GM23248 (cell line): ENCODE data around the gene RBM47. TPM values are rescaled to one million over a fixed set of nuclear protein-coding genes. Genes with fewer than 3 reads are reported as not detected.

Source experiments
- DNase-seq: peaks from one replicate; pipeline ENCODE4 v3.0.0-alpha.2; 2015
- H2AFZ ChIP-seq: fragments of 200-600 bp; sonication (generic); 2 replicates; pipeline ENCODE4 v1.6.1; 2016; ENCODE audit warnings: antibody characterized with exemption
- H3F3A ChIP-seq: fragments of 200-600 bp; sonication (generic); 2 replicates; pipeline ENCODE4 v1.6.1; 2016; ENCODE audit warnings: mild to moderate bottlenecking, antibody characterized with exemption, mixed run types; ENCODE audit not compliant: insufficient read depth
- H3K27ac ChIP-seq: fragments of 200-600 bp; sonication (generic); 2 replicates; pipeline ENCODE4 v1.5.1; 2016; ENCODE audit warnings: mild to moderate bottlenecking
- H3K27me3 ChIP-seq: fragments of 200-600 bp; sonication (generic); replicated peaks from 2 replicates; pipeline ENCODE4 v1.6.1; 2016; ENCODE audit warnings: mild to moderate bottlenecking; ENCODE audit not compliant: insufficient read depth
- H3K36me3 ChIP-seq: fragments of 200-600 bp; sonication (generic); 2 replicates; pipeline ENCODE4 v1.6.1; 2016; ENCODE audit warnings: low read depth, mild to moderate bottlenecking
- H3K4me1 ChIP-seq: fragments of 200-600 bp; sonication (generic); 2 replicates; pipeline ENCODE4 v1.6.1; 2016; ENCODE audit warnings: mild to moderate bottlenecking; ENCODE audit not compliant: insufficient read depth
- H3K4me2 ChIP-seq: fragments of 200-600 bp; sonication (generic); one replicate; pipeline ENCODE4 v1.6.1; 2016; ENCODE audit warnings: mild to moderate bottlenecking; ENCODE audit not compliant: unreplicated experiment
- H3K4me3 ChIP-seq: fragments of 200-600 bp; sonication (generic); 2 replicates; pipeline ENCODE4 v1.5.1; 2016; ENCODE audit warnings: mild to moderate bottlenecking
- H3K79me2 ChIP-seq: fragments of 200-600 bp; sonication (generic); 2 replicates; pipeline ENCODE4 v1.6.1; 2016; ENCODE audit warnings: mild to moderate bottlenecking; ENCODE audit not compliant: insufficient read depth
- H3K9ac ChIP-seq: fragments of 200-600 bp; sonication (generic); 2 replicates; pipeline ENCODE4 v1.6.1; 2016; ENCODE audit warnings: mild to moderate bottlenecking
- H3K9me2 ChIP-seq: fragments of 200-600 bp; sonication (generic); 2 replicates; pipeline ENCODE4 v1.6.1; 2016; ENCODE audit warnings: mixed run types, mild to moderate bottlenecking, moderate library complexity; ENCODE audit not compliant: insufficient read depth
- H3K9me3 ChIP-seq: fragments of 200-600 bp; sonication (generic); one replicate; pipeline ENCODE4 v1.6.1; 2017; ENCODE audit warnings: low read depth
- H4K20me1 ChIP-seq: fragments of 200-600 bp; sonication (generic); 2 replicates; pipeline ENCODE4 v1.6.0; 2016; ENCODE audit not compliant: insufficient read depth
- EZH2 ChIP-seq: fragments of 200-600 bp; sonication (generic); IDR thresholded peaks from 2 replicates; pipeline ENCODE4 v1.6.1; 2018; ENCODE audit warnings: antibody characterized with exemption, mild to moderate bottlenecking; ENCODE audit not compliant: insufficient read depth, poor library complexity, severe bottlenecking
- EZH2phosphoT487 ChIP-seq: fragments of 200-600 bp; sonication (generic); IDR thresholded peaks from 2 replicates; pipeline ENCODE4 v1.6.1; 2018; ENCODE audit warnings: antibody characterized with exemption, moderate library complexity, mild to moderate bottlenecking, low read depth; ENCODE audit not compliant: insufficient read depth
- WGBS, 2 experiments: methylation state at CpG; one replicate each; pipeline ENCODE4 v1.1.6; 2015 to 2017; ENCODE audit warnings: low lambda C conversion rate in 2 of 2, low coverage in 1 of 2; ENCODE audit errors: missing lambda C conversion rate in 2 of 2; 5-methylcytosine and 5-hydroxymethylcytosine counted together
- in situ Hi-C: fragments of 300-500 bp; cut with MboI; formaldehyde crosslinking; loops from 2 replicates; pipeline ENCODE4 v1.15.0; 2020
- polyA plus RNA-seq: library from polyadenylated mRNA; unstranded; fragments of >200 nt; fragmentation: Nextera tagmentation; extraction: Ambion mirVana; gene quantifications from 2 replicates; pipeline ENCODE4 v1.2.1, GENCODE V29; 2016
- total RNA-seq: library from RNA; depleted of rRNA; stranded (reverse); fragments of >200 nt; shearing (Covaris generic); gene quantifications from 2 replicates; pipeline ENCODE4 v1.2.3, GENCODE V29; 2014; rRNA removed

Gene RBM47
- total RNA-seq, result 1.3 and 2.0 TPM in 2 replicates
- polyA plus RNA-seq, result 0.70 and 0.94 TPM in 2 replicates

- Histone ChIP-seq H3K79me2 (no peaks in the 10 kb centered on the region), H3F3A (peaks cover 7% of the 10 kb centered on the region; the same call in 1 of the 2 replicates), H3K4me1 (no peaks in the 10 kb centered on the region), H3K9me3 (no peaks in the 10 kb centered on the region), H3K9ac (peak within 1 kb of the TSS; percentile 74), H3K4me2 (peak within 1 kb of the TSS; percentile 91), H3K4me3 (peak within 1 kb of the TSS; percentile 79), H3K9me2 (no peaks in the 10 kb centered on the region), H3K36me3 (no peaks in the 10 kb centered on the region), H3K27ac (no peak within 1 kb of the TSS), H2AFZ (peak within 1 kb of the TSS; percentile 84), H3K27me3 (no peaks in the 10 kb centered on the region), H4K20me1 (no peaks in the 10 kb centered on the region)
- no peak for TF ChIP-seq EZH2phosphoT487
- no peak for TF ChIP-seq EZH2
- in situ Hi-C loops, result loop anchor here (25.0 kb wide), 1 partner anchor 108 kb away; the partner anchor contains the start of gene NSUN7
- peak; percentile 76 for DNase-seq
- 11 to 15% methylated on average over 43 to 53 of the region's 53 CpGs for WGBS, 2 experiments
Measured at GRCh38 chr4:40629401-40630334, at the start of gene RBM47. Gene RBM47 (minus strand): TSS chr4:40629864. CDS start chr4:40438893, 190,971 bp downstream.

GRCh38 chr4:40678421-40678820, 48.8 kb upstream of the RBM47 start:
- H3K27me3 ChIP-seq, result no peaks in the 10 kb centered on the region
- H3K4me1 ChIP-seq, result 0 out of 2 replicates have a peak, but pooled peaks cover under 1% of the 10 kb centered on the region
- no peaks in the 10 kb centered on the region for H3K9me2 ChIP-seq
- in situ Hi-C loops, result no loop called here
- no peak overlapping the region for H3K9ac ChIP-seq
- TF ChIP-seq EZH2 (no peak), EZH2phosphoT487 (no peak)
- no peak overlapping the region for H3K4me3 ChIP-seq
- no peak overlapping the region for H3K4me2 ChIP-seq
- no peak overlapping the region for H3K27ac ChIP-seq
- H4K20me1 ChIP-seq, result no peaks in the 10 kb centered on the region
- no peaks in the 10 kb centered on the region for H3K79me2 ChIP-seq
- H3K9me3 ChIP-seq, result no peaks in the 10 kb centered on the region
- no peaks in the 10 kb centered on the region for H3K36me3 ChIP-seq
- H3F3A ChIP-seq, result peaks cover 4% of the 10 kb centered on the region; the same call in 1 of the 2 replicates
- 75% methylated on average over 6 of the region's 6 CpGs for WGBS, 2 experiments
- DNase-seq, result no peak
- H2AFZ ChIP-seq, result no peak overlapping the region

- Histone ChIP-seq H4K20me1 (no peaks in the 10 kb centered on the region), H3K4me2 (no peak overlapping the region), H3K9me3 (no peaks in the 10 kb centered on the region), H3K79me2 (no peaks in the 10 kb centered on the region), H3K9ac (no peak overlapping the region), H3K4me3 (no peak overlapping the region), H3K27ac (no peak overlapping the region), H3F3A (peaks cover 14% of the 10 kb centered on the region), H3K36me3 (no peaks in the 10 kb centered on the region), H2AFZ (no peak overlapping the region), H3K9me2 (no peaks in the 10 kb centered on the region), H3K4me1 (peaks cover 5% of the 10 kb centered on the region; the same call in 1 of the 2 replicates), H3K27me3 (no peaks in the 10 kb centered on the region)
- TF ChIP-seq EZH2phosphoT487 (no peak), EZH2 (no peak)
- WGBS, 2 experiments, result 74 to 78% methylated on average over 6 of the region's 6 CpGs
- DNase-seq, result no peak
- in situ Hi-C loops, result no loop called here
Measured at GRCh38 chr4:40675166-40675565, 45.5 kb upstream of the RBM47 start.

- TF ChIP-seq EZH2phosphoT487 (no peak), EZH2 (no peak)
Measured at GRCh38 chr4:40672528-40673522, 43.2 kb upstream of the RBM47 start.

More at GRCh38 chr4:40672528-40673522, 43.2 kb upstream of the RBM47 start:
- peaks cover 5% of the 10 kb centered on the region; the same call in 1 of the 2 replicates for H3K4me1 ChIP-seq
- no peak overlapping the region for H3K9ac ChIP-seq
- no peak overlapping the region for H3K4me3 ChIP-seq
- no peak overlapping the region for H3K4me2 ChIP-seq
- 62 to 65% methylated on average over 15 of the region's 15 CpGs for WGBS, 2 experiments
- H3F3A ChIP-seq, result peaks cover 14% of the 10 kb centered on the region
- H3K9me2 ChIP-seq, result no peaks in the 10 kb centered on the region
- H3K27me3 ChIP-seq, result no peaks in the 10 kb centered on the region
- no peaks in the 10 kb centered on the region for H4K20me1 ChIP-seq
- peak; percentile 93 for DNase-seq
- H3K9me3 ChIP-seq, result no peaks in the 10 kb centered on the region
- H3K79me2 ChIP-seq, result no peaks in the 10 kb centered on the region
- peak overlapping the region; percentile 52 for H2AFZ ChIP-seq
- H3K27ac ChIP-seq, result peak overlapping the region; percentile 56
- in situ Hi-C loops, result no loop called here
- no peaks in the 10 kb centered on the region for H3K36me3 ChIP-seq
